HG03196 (cell line): ENCODE results near the gene L3MBTL3.
"Not testable (repeated sequence)": the region's sequence is repeated elsewhere in the genome, so short reads cannot be mapped to it uniquely, and the experiment has no call there.

Experiments
- ATAC-seq: cut with Tn5 transposase; IDR thresholded peaks from one replicate; pipeline ENCODE4 v1.9.1; 2021; ENCODE audit not compliant: unreplicated experiment

Gene L3MBTL3

DNA sequence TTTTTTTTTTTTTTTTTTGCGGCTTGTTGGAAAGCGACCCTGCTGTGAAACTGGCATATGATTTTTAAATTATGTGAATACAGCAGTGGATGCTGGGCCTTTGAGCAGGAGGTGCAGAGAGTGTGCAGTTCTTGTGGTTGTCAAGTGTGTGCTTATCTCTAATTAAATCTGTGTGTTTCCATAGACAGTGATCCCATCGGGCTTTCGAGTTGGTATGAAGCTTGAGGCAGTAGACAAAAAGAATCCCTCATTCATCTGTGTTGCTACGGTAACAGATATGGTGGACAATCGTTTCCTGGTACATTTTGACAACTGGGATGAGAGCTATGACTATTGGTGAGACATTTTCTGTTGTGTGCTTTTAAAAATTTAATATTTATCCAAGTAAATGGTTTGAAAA lies 52.4 kb downstream of the L3MBTL3 start:
- ATAC-seq = no peak

DNA sequence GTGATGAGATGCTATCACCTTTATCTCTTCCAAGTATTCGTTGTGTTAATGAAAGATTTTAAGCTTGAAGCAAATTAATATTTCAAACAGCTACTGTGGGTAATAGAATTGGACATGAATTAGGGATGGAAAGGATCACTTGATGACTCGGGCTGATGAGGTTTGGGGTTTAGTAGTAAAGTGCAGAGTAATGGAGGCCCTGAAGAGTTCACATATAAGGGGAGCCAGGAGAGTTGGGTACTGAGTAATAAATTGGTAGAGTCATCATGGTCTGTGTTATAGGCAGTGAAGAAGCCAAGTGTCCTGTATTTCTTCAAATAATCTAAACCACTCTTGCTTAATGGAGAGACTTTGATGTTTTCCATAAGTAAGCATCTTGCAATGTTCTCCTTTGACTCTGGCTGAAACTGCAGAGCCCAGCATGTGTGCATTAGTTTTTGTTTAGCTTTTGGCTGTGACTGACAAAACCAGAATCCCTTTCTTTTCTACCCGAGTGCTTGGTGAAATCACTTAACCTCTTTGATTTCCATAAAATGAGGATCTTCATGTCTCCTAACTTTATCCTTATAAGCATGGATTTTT lies 57.6 kb downstream of the L3MBTL3 start:
- ATAC-seq = no peak

DNA sequence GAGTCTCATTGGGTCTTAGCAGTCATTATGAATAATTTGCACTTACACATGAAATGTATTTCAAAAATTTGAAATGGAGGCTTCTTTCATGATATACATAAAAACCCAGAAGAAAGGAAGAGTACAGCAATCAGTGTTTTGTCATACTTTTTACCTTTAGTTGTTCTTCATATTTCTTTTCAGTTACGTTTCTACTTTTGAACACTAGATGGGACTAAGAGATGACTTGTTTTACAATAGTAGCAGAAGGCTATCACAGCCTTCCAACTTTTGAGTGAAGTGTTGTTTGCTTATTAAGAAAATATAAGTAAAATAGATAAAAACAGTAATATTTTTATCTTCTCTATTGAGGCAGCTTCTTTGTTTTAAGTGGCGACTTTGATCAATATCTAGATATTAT lies 58.1 kb downstream of the L3MBTL3 start:
- ATAC-seq = no peak

DNA sequence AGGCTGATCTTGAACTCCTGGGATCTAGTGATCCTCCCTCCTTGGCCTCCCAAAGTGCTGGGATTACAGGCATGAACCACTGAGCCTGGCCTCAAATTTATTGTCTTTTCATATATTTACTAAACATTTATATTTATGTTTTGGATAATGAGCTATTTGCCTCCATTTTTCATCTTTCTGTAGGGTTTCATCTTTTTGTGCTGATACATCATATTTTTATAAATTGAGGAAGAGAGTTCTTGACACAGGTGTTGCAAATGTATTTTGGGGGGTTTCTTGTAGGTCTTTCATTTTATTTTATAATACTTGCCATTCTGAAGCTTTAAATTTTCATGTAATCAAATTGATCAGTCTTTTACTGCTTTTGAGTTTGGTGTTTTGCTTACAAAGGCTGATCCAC lies 72.4 kb downstream of the L3MBTL3 start:
- ATAC-seq = no peak

DNA sequence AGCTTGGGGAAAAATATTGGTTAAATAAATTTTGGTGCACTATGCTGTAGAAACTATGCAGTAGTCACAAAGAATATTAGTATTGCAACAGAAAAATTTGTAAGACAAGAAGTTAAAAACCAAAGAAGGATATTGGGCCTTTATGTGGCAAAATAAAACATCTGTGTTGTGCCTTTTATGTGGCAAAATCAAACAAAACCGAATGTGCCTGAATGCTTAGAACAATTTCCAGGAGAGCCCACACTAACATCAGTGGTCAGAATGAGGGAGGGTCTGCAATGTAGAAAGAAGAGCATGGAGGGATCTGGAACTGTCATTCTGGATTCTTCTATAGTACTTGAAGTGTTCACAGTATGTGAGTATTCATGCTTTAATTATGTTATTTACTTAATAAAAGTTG lies 75.2 kb downstream of the L3MBTL3 start:
- ATAC-seq = no peak

DNA sequence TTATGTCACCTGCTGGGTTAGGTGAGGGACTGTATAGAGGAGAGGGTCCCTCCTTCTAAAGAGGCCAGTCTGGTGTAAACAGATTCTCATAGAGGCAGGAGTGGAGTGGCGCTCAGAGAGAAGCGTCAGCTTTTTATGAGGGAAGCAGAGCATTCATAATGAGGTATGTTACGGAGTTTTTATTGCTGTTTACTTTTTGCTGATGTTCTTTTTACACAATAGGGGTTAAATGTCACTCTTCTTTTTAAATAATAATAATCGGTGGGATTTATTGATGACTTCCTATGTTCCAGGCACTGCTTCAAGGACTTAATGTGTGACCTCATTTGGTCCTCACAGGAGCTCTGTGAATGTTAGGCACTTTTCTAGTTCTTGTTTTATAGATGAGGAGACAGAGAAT lies 79.9 kb downstream of the L3MBTL3 start:
- no peak for ATAC-seq

DNA sequence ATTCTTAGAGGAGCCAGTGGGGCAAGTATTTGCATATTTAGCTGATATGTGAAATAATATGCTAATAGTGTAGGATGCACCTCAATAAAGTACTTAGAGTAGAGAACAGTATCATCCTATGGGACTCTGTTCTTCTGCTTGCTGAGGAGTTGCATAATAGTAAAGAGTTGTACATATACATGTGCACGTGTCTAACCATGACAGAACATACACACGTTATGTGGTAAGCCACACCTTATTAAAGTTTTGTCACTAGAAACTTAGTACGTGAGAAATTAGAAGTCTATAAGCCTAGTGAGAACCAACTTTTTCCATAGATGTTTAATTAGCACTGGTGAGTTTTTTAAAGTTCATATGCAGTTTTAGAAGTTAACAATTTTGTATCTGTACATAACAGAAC lies 80.7 kb downstream of the L3MBTL3 start:
- ATAC-seq = no peak

DNA sequence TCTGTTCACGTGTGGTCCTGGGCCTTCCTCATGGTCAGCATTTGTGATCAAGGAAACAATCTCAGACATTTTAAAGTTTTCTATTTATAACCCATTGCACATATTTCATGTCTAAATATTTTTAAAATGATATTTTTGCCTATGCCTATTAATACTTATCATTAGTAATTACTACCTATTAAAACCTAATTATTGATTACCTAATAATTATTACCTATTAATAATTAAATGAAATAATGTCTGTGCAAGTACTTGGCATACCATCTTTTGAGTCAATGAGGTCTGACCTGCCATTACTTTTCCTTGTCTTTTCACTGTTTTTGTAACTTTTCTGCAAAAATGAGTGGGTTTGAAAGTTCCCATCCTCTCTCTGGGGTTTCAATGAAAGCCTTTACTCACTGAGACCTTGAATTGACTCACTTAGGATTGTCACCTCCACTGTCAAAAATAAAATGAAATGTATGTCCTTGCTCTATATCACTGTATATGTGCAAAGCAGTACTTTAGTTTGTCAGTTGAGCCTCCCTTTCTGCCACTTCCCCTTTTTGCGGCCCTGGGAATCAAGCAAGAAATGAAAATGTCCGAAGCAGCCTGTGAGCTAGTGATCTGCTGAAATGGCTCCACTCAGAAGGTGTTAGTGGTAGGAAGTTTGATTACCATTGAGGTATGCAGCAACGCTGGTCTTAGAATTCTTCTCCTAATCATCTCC lies 87.8 kb downstream of the L3MBTL3 start:
- no peak for ATAC-seq

DNA sequence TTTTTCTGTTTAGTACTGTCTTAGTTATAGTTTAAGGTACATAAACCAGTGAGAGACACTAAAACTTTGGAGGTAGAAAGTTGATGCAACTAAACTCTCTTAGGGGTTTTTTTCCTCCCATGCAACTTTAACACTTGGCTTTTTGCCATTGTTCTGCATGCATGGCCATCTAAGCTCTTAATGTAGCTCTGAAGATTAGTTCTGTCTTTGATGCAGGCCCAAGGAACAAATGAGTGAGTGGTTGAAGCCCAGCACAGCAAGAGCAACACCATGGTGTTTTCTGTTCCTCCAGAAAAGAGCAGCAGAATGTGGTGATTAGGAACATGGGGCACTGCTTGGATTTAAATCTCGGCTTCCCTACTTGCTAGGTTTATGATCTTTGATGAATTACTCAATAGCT lies 89.3 kb downstream of the L3MBTL3 start:
- ATAC-seq = no peak

DNA sequence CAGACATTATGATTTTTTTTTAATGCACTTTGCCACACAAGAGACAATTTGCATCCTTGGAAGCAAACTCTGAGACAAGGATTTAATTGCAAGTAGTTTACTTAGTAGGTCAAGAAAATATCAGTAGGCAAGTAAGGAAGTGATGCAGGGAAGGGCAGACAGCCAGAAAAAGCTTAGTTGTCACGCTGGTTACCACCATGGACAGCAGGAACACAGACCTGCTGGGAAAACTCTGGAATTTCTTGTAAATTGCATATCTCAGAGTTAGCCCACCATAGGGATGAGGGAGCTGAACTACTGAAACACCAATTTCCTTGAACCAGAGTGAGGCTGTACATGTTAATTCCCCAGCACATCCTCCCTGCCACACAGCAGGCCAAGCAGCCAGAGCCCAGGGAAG lies 92.7 kb downstream of the L3MBTL3 start:
- no peak for ATAC-seq

DNA sequence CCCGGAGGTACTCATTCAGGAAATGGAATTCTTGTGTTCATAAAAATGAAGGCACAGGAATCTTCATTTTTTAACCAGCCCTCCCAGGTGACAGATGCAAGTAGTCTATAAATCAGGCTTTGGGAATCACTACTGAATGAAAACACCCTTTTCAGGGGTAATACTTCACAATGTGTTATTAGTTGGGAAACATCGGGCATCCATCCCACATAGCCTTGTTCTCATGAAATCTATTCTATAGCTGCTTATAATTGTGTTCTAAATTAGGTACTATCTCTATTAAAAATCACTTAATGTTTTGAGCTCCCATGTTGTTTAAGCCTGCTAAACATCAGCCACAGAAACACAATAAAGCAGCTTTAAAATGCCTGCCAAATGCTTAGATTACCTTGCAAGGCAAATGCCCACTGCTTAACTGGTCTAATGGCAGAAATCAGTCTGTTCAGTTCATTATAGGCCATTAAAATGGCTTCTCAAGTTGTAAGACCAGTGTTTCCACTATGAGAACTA lies 94.9 kb downstream of the L3MBTL3 start:
- ATAC-seq = no peak

DNA sequence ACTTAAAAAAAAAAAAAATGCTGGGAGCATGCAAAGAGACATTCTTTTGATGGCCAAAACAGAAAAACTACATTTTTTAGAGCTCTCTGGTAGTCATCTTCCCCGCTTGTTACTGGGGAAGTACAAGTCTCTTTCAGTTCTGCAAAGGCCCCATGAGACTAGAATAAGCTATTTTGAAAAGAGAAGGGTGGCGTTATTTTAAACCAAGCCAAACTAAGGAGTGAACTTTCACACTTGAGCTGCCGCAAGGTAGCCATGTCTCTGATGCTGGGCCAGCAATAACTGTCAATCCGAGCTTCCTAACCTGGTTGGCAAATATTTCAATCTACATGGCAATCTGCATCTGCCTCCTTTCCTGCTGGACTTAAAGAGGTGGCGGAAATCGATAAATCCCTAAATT lies 96.7 kb downstream of the L3MBTL3 start:
- peak; percentile 87 for ATAC-seq

DNA sequence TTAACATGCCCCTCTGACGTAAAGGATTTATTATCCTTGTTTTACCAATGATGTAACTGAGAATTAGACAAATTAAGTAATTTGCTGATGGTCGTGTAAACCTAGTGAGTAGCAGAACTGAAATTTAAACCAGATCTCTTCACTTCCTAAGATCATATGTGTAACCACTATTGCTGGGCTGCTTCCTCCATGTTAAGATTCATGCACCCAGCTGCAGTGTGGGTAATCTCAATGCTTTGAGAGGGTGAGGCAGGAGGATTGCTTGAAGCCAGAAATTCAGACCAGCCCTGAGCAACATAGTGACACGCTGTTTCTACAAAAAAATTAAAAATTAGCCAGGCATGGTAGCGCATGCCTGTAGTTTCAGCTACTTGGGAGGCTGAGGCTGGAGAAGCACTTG lies 97.9 kb downstream of the L3MBTL3 start:
- no peak for ATAC-seq

DNA sequence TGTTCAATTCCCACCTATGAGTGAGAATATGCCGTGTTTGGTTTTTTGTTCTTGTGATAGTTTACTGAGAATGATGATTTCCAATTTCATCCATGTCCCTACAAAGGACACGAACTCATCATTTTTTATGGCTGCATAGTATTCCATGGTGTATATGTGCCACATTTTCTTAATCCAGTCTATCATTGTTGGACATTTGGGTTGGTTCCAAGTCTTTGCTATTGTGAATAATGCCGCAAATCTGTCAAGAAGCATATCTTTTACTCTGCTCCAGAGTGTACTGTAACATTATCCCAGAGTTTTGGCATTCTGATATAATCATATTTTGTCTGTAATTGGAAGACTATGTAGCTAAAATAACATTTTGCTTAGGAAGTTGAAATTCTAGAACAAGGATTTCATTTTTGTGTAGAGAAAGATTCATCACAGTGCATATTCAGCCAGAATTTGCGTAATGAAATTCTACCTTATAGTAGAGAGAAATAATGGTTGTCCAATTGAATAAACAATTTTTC lies 98.9 kb downstream of the L3MBTL3 start:
- not testable (repeated sequence) for ATAC-seq

DNA sequence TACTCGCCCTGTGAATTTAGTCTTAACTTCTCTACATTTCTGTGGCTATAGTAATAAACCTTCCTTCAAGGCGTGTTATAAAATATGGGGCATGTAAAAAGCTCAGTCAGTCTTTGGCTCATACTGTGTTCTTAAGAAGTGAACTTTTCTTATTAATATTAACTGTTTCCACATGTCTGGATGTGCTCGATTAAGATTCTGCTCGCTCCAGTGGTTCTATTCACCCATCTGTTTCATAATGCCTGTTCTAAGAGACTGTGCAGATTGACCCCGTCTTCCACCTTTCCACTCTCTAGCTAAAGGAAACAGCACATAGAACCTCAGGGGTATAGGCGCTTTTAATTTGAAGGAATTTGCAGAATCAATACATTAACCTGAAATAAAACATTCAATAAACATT lies 99.9 kb downstream of the L3MBTL3 start:
- ATAC-seq = no peak

DNA sequence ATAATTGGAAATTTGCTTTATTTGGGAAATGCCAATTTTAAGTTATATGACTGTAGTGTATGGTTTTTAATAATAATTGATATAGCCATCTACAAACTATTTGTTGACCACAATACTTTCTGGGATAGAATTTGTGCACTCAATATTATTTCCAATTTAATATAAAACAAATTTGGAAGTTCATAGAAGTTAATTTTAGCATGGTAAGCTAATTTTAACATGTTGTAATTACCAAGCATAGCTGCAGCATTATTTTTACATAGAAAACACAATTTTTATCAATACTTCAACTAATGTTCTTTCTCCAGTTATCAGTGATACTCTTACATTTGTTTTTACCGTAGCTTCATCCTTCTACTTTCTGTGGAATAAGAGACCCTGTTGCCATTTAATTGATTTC lies 100.8 kb downstream of the L3MBTL3 start:
- ATAC-seq = no peak

DNA sequence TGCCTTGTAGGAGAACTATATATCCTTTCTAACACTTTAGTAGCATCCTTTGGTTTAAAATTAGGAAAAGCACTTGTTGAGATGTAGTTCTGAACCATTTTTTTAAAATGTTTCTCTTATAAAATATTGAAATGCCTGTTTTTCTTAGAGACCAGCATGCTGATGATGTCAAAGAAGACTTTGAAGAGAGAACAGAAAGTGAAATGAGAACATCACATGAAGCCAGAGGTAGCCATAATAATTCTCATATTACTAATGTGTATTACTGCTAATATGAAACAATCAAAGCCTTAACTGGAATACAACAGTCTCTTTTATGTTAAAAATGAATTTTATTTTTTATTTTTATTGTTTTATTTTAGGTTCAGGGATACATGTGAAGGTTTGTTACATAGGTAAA lies 102.3 kb downstream of the L3MBTL3 start:
- no peak for ATAC-seq

DNA sequence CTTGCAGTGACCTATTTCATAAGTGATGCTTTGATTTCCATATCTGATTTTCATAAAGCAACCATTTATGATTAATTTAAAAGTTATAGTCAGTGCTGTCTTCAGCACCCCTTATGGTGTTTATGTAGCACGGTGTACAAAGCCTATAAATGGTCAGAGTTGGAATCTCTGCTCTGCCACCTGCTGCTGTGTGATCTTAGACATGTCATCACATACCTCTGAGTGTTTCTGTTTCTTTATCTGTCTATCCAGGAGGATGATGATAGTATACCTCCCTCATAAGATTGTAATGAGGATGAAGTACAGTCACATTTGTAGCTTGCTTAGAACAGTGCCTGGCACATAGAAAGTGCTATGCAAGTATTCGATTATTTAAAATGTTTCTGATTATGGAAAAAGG lies 103.9 kb downstream of the L3MBTL3 start:
- no peak for ATAC-seq

DNA sequence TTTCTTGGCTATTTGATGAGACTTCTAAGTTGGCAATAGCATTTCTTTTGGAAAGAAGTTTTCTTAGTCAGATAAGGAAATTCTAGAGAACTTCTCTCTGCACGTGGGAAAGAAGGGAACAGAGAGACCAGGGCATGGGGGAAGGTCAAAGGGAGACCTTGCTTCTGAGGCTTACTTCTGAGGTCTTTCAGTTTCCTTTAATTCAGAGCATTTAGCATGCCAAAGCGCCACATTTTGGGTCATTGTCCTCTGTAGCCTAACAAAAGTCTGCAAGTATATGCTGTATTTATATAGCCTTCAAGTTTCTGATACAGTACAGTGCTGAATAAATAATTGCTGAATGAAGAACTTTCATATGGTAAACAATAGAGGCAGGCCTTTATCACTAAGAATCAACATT lies 108.8 kb downstream of the L3MBTL3 start:
- ATAC-seq = no peak

DNA sequence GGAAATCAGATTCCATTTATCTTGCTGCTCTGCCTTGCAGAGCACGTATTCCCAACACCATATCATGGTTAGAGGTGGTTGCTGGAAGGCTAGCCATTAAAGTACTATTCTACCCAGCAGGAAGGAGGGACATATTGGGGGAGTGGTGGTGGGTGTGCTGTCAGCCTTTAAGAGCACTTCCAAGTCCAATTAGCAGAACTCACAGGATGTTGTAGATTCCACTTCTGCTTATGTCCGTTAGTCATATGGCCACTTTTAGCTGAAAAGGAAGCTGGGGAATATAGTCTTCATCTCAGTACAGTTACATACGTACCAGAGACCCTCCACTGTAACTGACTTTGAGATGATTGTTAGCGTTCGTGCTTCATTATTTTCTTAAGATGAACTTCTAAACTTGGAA lies 109.9 kb downstream of the L3MBTL3 start:
- ATAC-seq = no peak

DNA sequence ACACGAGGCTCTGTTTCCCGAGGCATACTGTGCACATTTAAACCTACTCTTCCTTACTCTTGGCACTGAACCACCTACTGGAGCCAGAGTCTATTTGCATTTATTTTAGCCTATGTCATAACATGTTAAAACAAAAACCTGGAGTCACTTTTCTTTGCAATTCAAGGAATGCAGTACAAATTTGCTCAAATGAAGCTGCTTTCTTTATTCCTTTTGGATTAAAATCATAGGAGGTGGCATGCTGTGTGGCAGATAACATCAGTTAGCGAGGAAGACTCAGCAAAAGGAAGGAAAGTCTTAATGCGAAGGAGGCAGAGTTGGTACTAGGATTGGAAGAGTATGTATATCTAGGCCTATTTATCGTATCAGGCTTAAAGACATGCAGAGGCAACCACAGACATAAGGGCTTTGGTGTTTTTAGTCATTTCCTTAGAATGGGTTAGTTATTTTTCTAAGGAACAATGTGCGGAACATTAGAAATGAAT lies 111.4 kb downstream of the L3MBTL3 start:
- no peak for ATAC-seq

DNA sequence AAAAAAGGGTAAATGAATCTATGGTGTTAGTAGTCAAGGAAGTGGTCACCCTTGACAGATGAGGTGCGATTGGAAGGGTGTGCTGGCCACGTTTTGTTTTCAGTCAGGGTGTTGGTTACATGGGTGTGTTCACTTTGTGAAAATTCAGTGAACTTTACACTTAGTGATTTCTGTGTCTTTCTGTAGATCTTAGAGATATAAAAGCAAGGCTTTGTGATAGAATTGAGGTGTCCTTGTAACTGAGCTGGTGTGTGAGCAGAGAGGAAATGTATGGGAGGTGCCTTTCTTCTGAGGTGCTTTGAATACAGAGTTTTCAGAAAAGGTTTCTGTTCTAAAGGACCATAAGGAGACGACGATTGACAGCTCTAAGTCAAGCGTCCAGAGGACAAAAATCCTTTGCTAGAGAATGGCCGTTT lies 113.9 kb downstream of the L3MBTL3 start:
- ATAC-seq = peak; percentile 85

DNA sequence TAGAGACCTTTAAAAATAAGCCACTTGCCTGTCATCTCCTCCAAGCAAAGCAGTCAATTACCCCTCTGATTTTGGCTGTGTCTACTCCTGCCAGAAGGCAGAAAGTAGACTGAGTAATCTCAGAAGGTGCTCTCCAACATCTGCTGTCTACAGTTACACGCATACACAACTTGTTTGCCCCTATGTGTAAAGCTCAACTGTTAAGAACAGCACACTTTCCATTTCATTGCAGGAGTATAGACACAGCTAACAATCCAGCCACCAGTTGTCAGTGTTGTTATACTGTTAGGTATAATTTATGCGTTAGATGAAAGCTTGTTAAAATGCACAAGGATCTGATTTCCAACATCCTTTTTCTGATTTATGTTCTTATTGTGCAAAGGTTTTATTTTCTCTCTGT lies 116.2 kb downstream of the L3MBTL3 start:
- ATAC-seq = no peak
